GM12878 (cell line): ENCODE results near the gene ZKSCAN2. TPM values are rescaled to one million over a fixed set of nuclear protein-coding genes. Genes with fewer than 3 reads are reported as not detected.

ENCODE experiments used
- ATAC-seq: fragments of 200-7000 bp; cut with Tn5 transposase; 3 replicates; pipeline ENCODE4 v1.9.1; 2020; ENCODE audit warnings: mild to moderate bottlenecking, moderate library complexity
- BruUV-seq: library from RNA; stranded (reverse); fragments of 400-500 nt; replicated peaks from 2 replicates; lab custom pipeline; 2021; lab: Mats Ljungman, UMichigan
- CTCF ChIA-PET: fragments of 300-600 bp; sonication (Branson Sonifier 250); formaldehyde crosslinking; extraction: SDS; loops from one replicate; lab custom pipeline; 2021; ENCODE audit warnings: inconsistent platforms; lab: Yijun Ruan, JAX
- POLR2A ChIA-PET: fragments of 350-600 bp; formaldehyde crosslinking; extraction: SDS; loops from one replicate; lab custom pipeline; 2021; ENCODE audit warnings: inconsistent platforms; lab: Charles Lee
- RAD21 ChIA-PET: fragments of 300-600 bp; sonication (Branson Sonifier 250); formaldehyde crosslinking; loops from one replicate; lab custom pipeline; 2023; ENCODE audit warnings: antibody characterized with exemption; ENCODE audit not compliant: unreplicated experiment; lab: Charles Lee
- SMC1A ChIA-PET: fragments of 300-600 bp; sonication (Branson Sonifier 250); formaldehyde crosslinking; loops from one replicate; lab custom pipeline; 2023; ENCODE audit not compliant: unreplicated experiment, uncharacterized antibody; lab: Charles Lee
- DNase-seq: peaks from one replicate; pipeline ENCODE4 v3.0.0-alpha.2; 2011; ENCODE audit warnings: low read depth, low spot score
- FAIRE-seq: peaks from 3 replicates; lab custom pipeline; 2011; peaks lifted over from hg19 to GRCh38; lab: Jason Lieb, UNC
- H2AFZ ChIP-seq: 2 replicates; pipeline ENCODE4 v1.6.0; 2011; ENCODE audit warnings: low read depth, low read length, control low read depth; ENCODE audit not compliant: control insufficient read depth
- H3K27ac ChIP-seq: 2 replicates; pipeline ENCODE4 v1.5.1; 2011; ENCODE audit warnings: control low read depth; ENCODE audit not compliant: control insufficient read depth, insufficient read depth
- H3K27me3 ChIP-seq, 2 experiments: replicated peaks in 1 of 2; 2 replicates each; pipeline versions ENCODE4 v1.6.0 to v1.6.1; 2011; ENCODE audit warnings: low read length in 1 of 2; ENCODE audit not compliant: control insufficient read depth in 2 of 2, insufficient read depth in 2 of 2
- H3K36me3 ChIP-seq, 2 experiments: 2 replicates each; pipeline ENCODE4 v1.5.1; 2011; ENCODE audit warnings: low read length in 1 of 2; ENCODE audit not compliant: control insufficient read depth in 2 of 2, insufficient read depth in 2 of 2
- H3K4me1 ChIP-seq: 2 replicates; pipeline ENCODE4 v1.6.1; 2011; ENCODE audit warnings: mild to moderate bottlenecking, low read length, moderate library complexity, mixed read lengths; ENCODE audit not compliant: control insufficient read depth, insufficient read depth
- H3K4me2 ChIP-seq: 2 replicates; pipeline ENCODE4 v1.6.0; 2011; ENCODE audit warnings: control low read depth; ENCODE audit not compliant: control insufficient read depth, insufficient read depth
- H3K4me3 ChIP-seq: fragments of 200-600 bp; sonication (generic); 2 replicates; pipeline ENCODE4 v1.5.1; 2016
- H3K79me2 ChIP-seq: 2 replicates; pipeline ENCODE4 v1.6.0; 2011; ENCODE audit warnings: low read length; ENCODE audit not compliant: control insufficient read depth, insufficient read depth
- H3K9ac ChIP-seq: 2 replicates; pipeline ENCODE4 v1.8.0; 2011; ENCODE audit warnings: low read length, control low read depth, mixed read lengths; ENCODE audit not compliant: control insufficient read depth, insufficient read depth
- H3K9me3 ChIP-seq: replicated peaks from 3 replicates; pipeline ENCODE4 v1.5.1; 2011; ENCODE audit warnings: mild to moderate bottlenecking, low read length; ENCODE audit not compliant: control insufficient read depth, insufficient read depth
- H4K20me1 ChIP-seq: 2 replicates; pipeline ENCODE4 v1.6.0; 2011; ENCODE audit not compliant: control insufficient read depth, insufficient read depth
- EGR1 ChIP-seq, 2 experiments: IDR thresholded peaks; 1 replicate in 1 of 2; 2 replicates in 1 of 2; pipeline ENCODE4 v1.6.1; 2011 to 2012; ENCODE audit warnings: low read depth in 2 of 2, low read length in 2 of 2, borderline replicate concordance in 1 of 2, mild to moderate bottlenecking in 1 of 2, moderate library complexity in 1 of 2
- ELK1 ChIP-seq: IDR thresholded peaks from 2 replicates; pipeline ENCODE4 v1.6.1; 2012; ENCODE audit warnings: low read depth, low read length, improper control_type of control experiment
- HCFC1 ChIP-seq: fragments of 150-350 bp; IDR thresholded peaks from 2 replicates; pipeline ENCODE4 v1.6.1; 2014; ENCODE audit warnings: low read length
- KLF5 ChIP-seq: fragments of 450-650 bp; IDR thresholded peaks from 2 replicates; pipeline ENCODE4 v1.6.1; 2014; ENCODE audit warnings: mild to moderate bottlenecking; ENCODE audit not compliant: partially characterized antibody
- MYC ChIP-seq: IDR thresholded peaks from 2 replicates; pipeline ENCODE4 v1.6.1; 2011; ENCODE audit warnings: mild to moderate bottlenecking, low read length, moderate library complexity, inconsistent platforms; ENCODE audit not compliant: insufficient read depth, insufficient replicate concordance, insufficient read length, severe bottlenecking
- NKRF ChIP-seq: fragments of 450-650 bp; conservative IDR thresholded peaks from 2 replicates; pipeline ENCODE4 v1.6.1; 2017; ENCODE audit warnings: mild to moderate bottlenecking, moderate library complexity
- PAX5 ChIP-seq: IDR thresholded peaks from 2 replicates; pipeline ENCODE4 v1.6.1; 2011; ENCODE audit warnings: low read depth, low read length, borderline replicate concordance
- USF2 ChIP-seq: IDR thresholded peaks from 2 replicates; pipeline ENCODE4 v1.6.1; 2011; ENCODE audit warnings: low read depth, low read length, improper control_type of control experiment, borderline replicate concordance
- ZNF217 ChIP-seq: fragments of 450-650 bp; IDR thresholded peaks from 2 replicates; pipeline ENCODE4 v1.6.1; 2017; ENCODE audit warnings: antibody characterized with exemption, mild to moderate bottlenecking
- WGBS: methylation state at CpG from one replicate; pipeline ENCODE4 v1.1.6; 2016; ENCODE audit warnings: low lambda C conversion rate; ENCODE audit not compliant: insufficient replicate concordance, insufficient coverage; ENCODE audit errors: missing lambda C conversion rate; 5-methylcytosine and 5-hydroxymethylcytosine counted together
- in situ Hi-C: fragments of 300-500 bp; cut with MboI; formaldehyde crosslinking; loops from 9 replicates; pipeline ENCODE4 v1.14.3; 2018; ENCODE audit warnings: mixed read lengths
- intact Hi-C: fragments of 100-400 bp; cut with micrococcal nuclease; formaldehyde crosslinking; loops from one replicate; pipeline ENCODE4 v1.14.2; 2022; ENCODE audit not compliant: unreplicated experiment
- polyA plus RNA-seq, 11 experiments: library from polyadenylated mRNA; depleted of rRNA in 4 of 11; unstranded in 6 of 11; stranded (reverse) in 5 of 11; fragments of >200 nt; fragmentation: Nextera tagmentation in 4 of 11; fragmentation: Illumina TruSeq in 1 of 11; extraction: Ambion mirVana in 4 of 11; extraction: Trizol in 1 of 11; gene quantifications; 1 replicate in 1 of 11; 2 replicates in 10 of 11; pipeline versions ENCODE4 v1.2.1 to v1.2.3, GENCODE V29; 2011 to 2016; ENCODE audit warnings: inconsistent platforms in 2 of 11, missing spikeins in 2 of 11, low read depth in 1 of 11
- total RNA-seq, 4 experiments: library from RNA; depleted of rRNA in 3 of 4; stranded (reverse); fragments of >200 nt in 3 of 4; fragmentation: Illumina TruSeq in 1 of 4; extraction: Trizol in 1 of 4; gene quantifications; 2 replicates each; pipeline versions ENCODE4 v1.2.1 to v1.2.3, GENCODE V29; 2013 to 2021

ZKSCAN2 gene
- total and polyA plus RNA-seq, 10 of the 15 experiments (the other 5 are each of a cell fraction or from before 2014, with no cell fraction given) = 0.75 to 6.6 (median 2.9) TPM

- ChIA-PET SMC1A (interaction anchor here (1.0 kb wide), 1 partner anchor 36 kb away, joined by 3 read pairs; no protein-coding TSS in a partner anchor), RAD21 (no interaction called here), CTCF (interaction anchor here (1.5 to 2.3 kb wide), 2 partner anchors 36 to 37 kb away, joined by 4 to 8 read pairs; no protein-coding TSS in a partner anchor), POLR2A (interaction anchor here (0.5 kb wide), 1 partner anchor 11 kb away, joined by 3 read pairs; no protein-coding TSS in a partner anchor)
- H3K36me3 ChIP-seq = 0 out of 4 replicates have a peak, but pooled peaks cover 0 to 5% of the 10 kb centered on the region in 2 experiments
- no peak overlapping the region for H3K4me3 ChIP-seq
- no peak overlapping the region for H2AFZ ChIP-seq
- 100% methylated on average over 1 of the region's 1 CpG for WGBS
- no peaks in the 10 kb centered on the region for H3K9me3 ChIP-seq
- no peak for ATAC-seq
- in situ Hi-C loops = loop anchor here (10.0 kb wide), 2 partner anchors 445 to 1835 kb away; no protein-coding TSS in a partner anchor
- BruUV-seq = no TSS peak
- no peak for TF ChIP-seq ZNF217
- TF ChIP-seq NKRF = no peak
- TF ChIP-seq ELK1 = no peak
- no peak for TF ChIP-seq MYC
- no peak for TF ChIP-seq USF2
- TF ChIP-seq HCFC1 = no peak
- no peak for TF ChIP-seq EGR1 (IDR thresholded peaks at IDR 0.05; ENCODE audit: borderline replicate concordance in 1 of 2, low read depth in 2 of 2, low read length in 2 of 2)
- TF ChIP-seq KLF5 = no peak
- no peak for TF ChIP-seq PAX5
- H3K9ac ChIP-seq = no peak overlapping the region
- intact Hi-C loops = no loop called here
- no peaks in the 10 kb centered on the region for H3K79me2 ChIP-seq
- H3K27ac ChIP-seq = no peak overlapping the region
- H3K4me2 ChIP-seq = no peak overlapping the region
- H4K20me1 ChIP-seq = no peaks in the 10 kb centered on the region
- DNase-seq = no peak
- no peaks in the 10 kb centered on the region for H3K27me3 ChIP-seq
- FAIRE-seq = no peak
- no peaks in the 10 kb centered on the region for H3K4me1 ChIP-seq
Observed at GRCh38 chr16:25269879-25270278, 12.2 kb upstream of the ZKSCAN2 start.
